AG08395 (cell line): ENCODE measurements around the gene ACP6.

Source experiments
- DNase-seq: peaks from one replicate; pipeline ENCODE4 v3.0.0; 2012; ENCODE audit warnings: mixed read lengths, low spot score

The ACP6 gene

GRCh38 chr1:147651466-147651865 is 18.9 kb downstream of the ACP6 start:
- DNase-seq = no peak

- DNase-seq = no peak
Measured at GRCh38 chr1:147648933-147649332, 21.4 kb downstream of the ACP6 start.

- DNase-seq = no peak
Measured at GRCh38 chr1:147647796-147648633, 22.3 kb downstream of the ACP6 start.

- no peak for DNase-seq
Measured at GRCh38 chr1:147643974-147644373, 26.4 kb downstream of the ACP6 start.

- DNase-seq = peak; percentile 55
Measured at GRCh38 chr1:147641695-147642592, 28.4 kb downstream of the ACP6 start.

GRCh38 chr1:147641291-147641690 is 29.0 kb downstream of the ACP6 start:
- no peak for DNase-seq

- peak; percentile 83 for DNase-seq
Measured at GRCh38 chr1:147640553-147641165, 29.7 kb downstream of the ACP6 start.

- DNase-seq = no peak
Measured at GRCh38 chr1:147636314-147636713, 34.0 kb downstream of the ACP6 start.

- DNase-seq = no peak
Measured at GRCh38 chr1:147635342-147635741, 35.0 kb downstream of the ACP6 start.

- no peak for DNase-seq
Measured at GRCh38 chr1:147634645-147635044, 35.7 kb downstream of the ACP6 start.

- no peak for DNase-seq
Measured at GRCh38 chr1:147633759-147634158, 36.6 kb downstream of the ACP6 start.

GRCh38 chr1:147631839-147632238 is 38.5 kb downstream of the ACP6 start:
- DNase-seq = no peak

GRCh38 chr1:147630447-147630846 is 39.9 kb downstream of the ACP6 start:
- DNase-seq = no peak

GRCh38 chr1:147630022-147630421 is 40.3 kb downstream of the ACP6 start:
- DNase-seq = no peak

- no peak for DNase-seq
Measured at GRCh38 chr1:147628441-147628840, 41.9 kb downstream of the ACP6 start.

- DNase-seq = peak; percentile 79
Measured at GRCh38 chr1:147627435-147628110, 42.8 kb downstream of the ACP6 start.

GRCh38 chr1:147626739-147627138 is 43.6 kb downstream of the ACP6 start:
- no peak for DNase-seq

GRCh38 chr1:147626291-147626690 is 44.0 kb downstream of the ACP6 start:
- DNase-seq = no peak

- DNase-seq = no peak
Measured at GRCh38 chr1:147625362-147625995, 44.8 kb downstream of the ACP6 start.

- no peak for DNase-seq
Measured at GRCh38 chr1:147624529-147624928, 45.8 kb downstream of the ACP6 start.

- DNase-seq = no peak
Measured at GRCh38 chr1:147624011-147624410, 46.3 kb downstream of the ACP6 start.

- peak; percentile 17 for DNase-seq
Measured at GRCh38 chr1:147622731-147623130, 47.6 kb downstream of the ACP6 start.
